ENCODE measurements around the gene C22orf23. TPM values are rescaled to one million over a fixed set of nuclear protein-coding genes. Genes with fewer than 3 reads are reported as not detected.

Gene C22orf23
- total RNA-seq, 1 experiment from 2014 or later = 0.64 TPM

DNA sequence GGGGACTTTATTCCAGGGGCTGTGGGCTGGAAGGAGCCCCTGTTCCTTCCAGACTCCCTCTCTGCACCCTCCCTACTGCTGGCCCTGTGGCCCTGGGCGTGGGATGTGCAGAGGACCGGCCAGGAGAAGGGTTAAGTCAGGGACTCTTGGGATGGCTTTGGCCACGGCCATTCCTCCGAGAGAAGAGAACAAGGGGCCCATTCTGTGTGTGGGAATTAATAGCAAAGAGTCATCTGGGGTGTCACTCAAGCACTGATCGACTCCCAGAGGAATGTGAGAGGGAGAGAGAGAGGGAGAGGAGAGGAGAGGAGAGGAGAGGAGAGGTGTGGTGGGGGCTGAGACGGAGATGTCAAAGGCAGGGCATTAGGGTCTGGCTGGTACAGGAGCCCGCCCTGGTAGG, 45.1 kb upstream of the C22orf23 start:
- Histone ChIP-seq H3K27me3 (replicated peaks; ENCODE audit: insufficient read depth, low read depth, low read length, poor library complexity) (no peaks in the 10 kb centered on the region), H3K36me3 (ENCODE audit: insufficient read depth, low read length, poor library complexity, severe bottlenecking) (no peaks in the 10 kb centered on the region), H3K27ac (ENCODE audit: low read depth, low read length, poor library complexity, severe bottlenecking) (no peak overlapping the region), H3K4me3 (ENCODE audit: low read depth, low read length, poor library complexity, severe bottlenecking) (no peak overlapping the region), H3K4me1 (ENCODE audit: insufficient read depth, low read length, poor library complexity, severe bottlenecking) (peaks cover 19% of the 10 kb centered on the region), H3K9me3 (ENCODE audit: low read depth, low read length, poor library complexity, severe bottlenecking) (no peaks in the 10 kb centered on the region)
- DNase-seq (ENCODE audit: low spot score) = no peak
- TF ChIP-seq, protein P1, sequence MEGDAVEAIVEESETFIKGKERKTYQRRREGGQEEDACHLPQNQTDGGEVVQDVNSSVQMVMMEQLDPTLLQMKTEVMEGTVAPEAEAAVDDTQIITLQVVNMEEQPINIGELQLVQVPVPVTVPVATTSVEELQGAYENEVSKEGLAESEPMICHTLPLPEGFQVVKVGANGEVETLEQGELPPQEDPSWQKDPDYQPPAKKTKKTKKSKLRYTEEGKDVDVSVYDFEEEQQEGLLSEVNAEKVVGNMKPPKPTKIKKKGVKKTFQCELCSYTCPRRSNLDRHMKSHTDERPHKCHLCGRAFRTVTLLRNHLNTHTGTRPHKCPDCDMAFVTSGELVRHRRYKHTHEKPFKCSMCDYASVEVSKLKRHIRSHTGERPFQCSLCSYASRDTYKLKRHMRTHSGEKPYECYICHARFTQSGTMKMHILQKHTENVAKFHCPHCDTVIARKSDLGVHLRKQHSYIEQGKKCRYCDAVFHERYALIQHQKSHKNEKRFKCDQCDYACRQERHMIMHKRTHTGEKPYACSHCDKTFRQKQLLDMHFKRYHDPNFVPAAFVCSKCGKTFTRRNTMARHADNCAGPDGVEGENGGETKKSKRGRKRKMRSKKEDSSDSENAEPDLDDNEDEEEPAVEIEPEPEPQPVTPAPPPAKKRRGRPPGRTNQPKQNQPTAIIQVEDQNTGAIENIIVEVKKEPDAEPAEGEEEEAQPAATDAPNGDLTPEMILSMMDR (conservative IDR thresholded peaks at IDR 0.05; ENCODE audit: low read depth, low read length) = no peak
- no peak for TF ChIP-seq EZH2 (IDR thresholded peaks at IDR 0.05; ENCODE audit: borderline replicate concordance, low read depth, low read length, poor library complexity, severe bottlenecking)
- ChIA-PET POLR2A (ENCODE audit: low non-redundant PET) (no interaction called here), CTCF (no interaction called here)
- BruUV-seq (replicated peaks) = no TSS peak
- intact Hi-C loops (cut with micrococcal nuclease; ENCODE audit: unreplicated experiment) = no loop called here

DNA sequence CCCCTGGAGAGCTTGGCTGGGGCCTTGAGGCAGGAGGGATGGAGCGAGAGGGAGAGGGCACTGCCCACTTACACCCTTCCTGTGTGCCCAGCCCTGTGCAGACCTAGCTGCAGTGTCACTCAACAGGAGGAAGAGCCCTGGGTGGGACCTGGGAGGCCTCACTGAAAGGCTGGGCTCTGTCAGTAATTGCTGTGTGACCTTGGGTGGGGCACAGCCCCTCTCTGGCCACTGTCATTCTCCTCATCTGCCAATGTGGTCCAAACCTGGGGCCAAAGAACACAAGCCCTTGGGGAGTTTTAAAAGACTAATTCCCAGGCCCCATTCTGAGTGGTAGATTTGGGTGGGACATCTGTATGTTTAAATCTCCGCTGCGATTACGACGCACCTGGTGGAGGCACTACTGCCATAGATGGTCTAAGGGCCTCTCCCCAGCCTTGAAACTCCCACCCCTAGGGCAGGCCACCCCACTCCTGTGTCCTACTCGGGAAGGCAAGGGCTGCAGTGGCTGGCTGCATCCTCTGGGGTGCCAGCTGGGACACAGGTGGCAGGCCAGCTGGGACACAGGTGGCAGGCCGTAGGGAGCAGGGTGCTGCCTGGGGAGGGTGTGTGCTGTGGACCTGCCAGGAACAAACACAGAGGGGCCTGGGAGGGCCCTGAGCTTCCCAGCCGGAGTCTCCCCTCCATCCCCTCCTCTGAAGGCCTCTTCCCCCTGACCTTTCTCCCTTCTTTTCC, 43.3 kb upstream of the C22orf23 start:
- ChIA-PET CTCF (no interaction called here), POLR2A (ENCODE audit: low non-redundant PET) (no interaction called here)
- no peaks in the 10 kb centered on the region for H3K9me3 ChIP-seq (ENCODE audit: low read depth, low read length, poor library complexity, severe bottlenecking)

DNA sequence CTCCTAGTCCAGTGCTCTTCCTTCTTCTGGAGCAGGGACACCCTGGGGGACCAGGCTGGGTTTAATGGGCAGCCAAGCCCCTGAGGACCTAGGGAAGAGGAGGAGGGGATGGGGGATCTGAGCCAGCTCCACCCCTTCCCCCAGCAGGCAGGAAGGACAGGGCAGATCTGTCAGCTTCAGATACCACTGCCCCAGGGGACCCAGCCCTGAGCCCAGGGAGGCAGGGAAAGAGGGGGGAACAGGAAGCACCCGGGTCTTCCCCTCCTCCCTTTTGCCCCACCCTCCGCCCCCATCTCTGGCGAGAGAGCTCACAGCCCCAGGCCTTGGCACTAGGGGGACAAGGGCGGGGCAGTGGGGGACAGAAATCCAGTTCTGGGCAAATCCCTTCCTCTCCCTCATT, 42.7 kb upstream of the C22orf23 start:
- TF ChIP-seq, protein P1 (conservative IDR thresholded peaks at IDR 0.05; ENCODE audit: low read depth, low read length) = no peak
- no peak for TF ChIP-seq EZH2 (IDR thresholded peaks at IDR 0.05; ENCODE audit: borderline replicate concordance, low read depth, low read length, poor library complexity, severe bottlenecking)
- no TSS peak for BruUV-seq (replicated peaks)
- DNase-seq (ENCODE audit: low spot score) = peak; percentile 31
- Histone ChIP-seq H3K27ac (ENCODE audit: low read depth, low read length, poor library complexity, severe bottlenecking) (no peak overlapping the region), H3K4me3 (ENCODE audit: low read depth, low read length, poor library complexity, severe bottlenecking) (no peak overlapping the region), H3K27me3 (replicated peaks; ENCODE audit: insufficient read depth, low read depth, low read length, poor library complexity) (no peaks in the 10 kb centered on the region), H3K4me1 (ENCODE audit: insufficient read depth, low read length, poor library complexity, severe bottlenecking) (peaks cover 19% of the 10 kb centered on the region), H3K9me3 (ENCODE audit: low read depth, low read length, poor library complexity, severe bottlenecking) (no peaks in the 10 kb centered on the region), H3K36me3 (ENCODE audit: insufficient read depth, low read length, poor library complexity, severe bottlenecking) (no peaks in the 10 kb centered on the region)
- POLR2A ChIA-PET (ENCODE audit: low non-redundant PET) = no interaction called here
- intact Hi-C loops (cut with micrococcal nuclease; ENCODE audit: unreplicated experiment) = no loop called here
- CTCF ChIA-PET = no interaction called here

More for the DNA sequence above, 43.3 kb upstream of the C22orf23 start:
- H3K4me1 ChIP-seq (ENCODE audit: insufficient read depth, low read length, poor library complexity, severe bottlenecking) = peaks cover 19% of the 10 kb centered on the region
- H3K27ac ChIP-seq (ENCODE audit: low read depth, low read length, poor library complexity, severe bottlenecking) = no peak overlapping the region
- intact Hi-C loops (cut with micrococcal nuclease; ENCODE audit: unreplicated experiment) = no loop called here
- H3K4me3 ChIP-seq (ENCODE audit: low read depth, low read length, poor library complexity, severe bottlenecking) = no peak overlapping the region
- no peaks in the 10 kb centered on the region for H3K36me3 ChIP-seq (ENCODE audit: insufficient read depth, low read length, poor library complexity, severe bottlenecking)
- no peaks in the 10 kb centered on the region for H3K27me3 ChIP-seq (replicated peaks; ENCODE audit: insufficient read depth, low read depth, low read length, poor library complexity)
- DNase-seq (ENCODE audit: low spot score) = no peak
- no peak for TF ChIP-seq EZH2 (IDR thresholded peaks at IDR 0.05; ENCODE audit: borderline replicate concordance, low read depth, low read length, poor library complexity, severe bottlenecking)
- TF ChIP-seq, protein P1 (conservative IDR thresholded peaks at IDR 0.05; ENCODE audit: low read depth, low read length) = no peak
- no TSS peak for BruUV-seq (replicated peaks)
